CD4-positive, alpha-beta T cell (primary cell): ENCODE data around the gene RUNX3. TPM values are rescaled to one million over a fixed set of nuclear protein-coding genes. Genes with fewer than 3 reads are reported as not detected.

ENCODE experiments used
- ATAC-seq: fragments of 200-7000 bp; cut with Tn5 transposase; one replicate; pipeline ENCODE4 v1.10.0; 2022; ENCODE audit warnings: mild to moderate bottlenecking; ENCODE audit not compliant: poor library complexity
- CTCF ChIA-PET: fragments of 350-600 bp; sonication (Branson Sonifier 250); formaldehyde crosslinking; loops from one replicate; lab custom pipeline; 2021; ENCODE audit warnings: antibody characterized with exemption, inconsistent platforms; lab: Charles Lee
- POLR2A ChIA-PET: fragments of 350-600 bp; sonication (Branson Sonifier 250); formaldehyde crosslinking; loops from one replicate; lab custom pipeline; 2021; ENCODE audit warnings: antibody characterized with exemption, inconsistent platforms; lab: Charles Lee
- DNase-seq, 14 experiments: peaks; one replicate each; pipeline ENCODE4 v3.0.0-alpha.2; 2013 to 2020; ENCODE audit warnings: mixed read lengths in 2 of 14
- H3K27ac ChIP-seq, 2 donors: one replicate each; pipeline versions ENCODE4 v1.5.1 to v1.7.0; 2013; ENCODE audit warnings: low read length in 2 of 2, low read depth in 1 of 2, mild to moderate bottlenecking in 1 of 2
- H3K27me3 ChIP-seq, 2 experiments: 1 replicate in 1 of 2; 2 replicates in 1 of 2; pipeline versions ENCODE4 v1.6.1 to v1.7.0; 2013; ENCODE audit warnings: low read length in 2 of 2, control low read depth in 1 of 2, mild to moderate bottlenecking in 1 of 2, moderate library complexity in 1 of 2; ENCODE audit not compliant: insufficient read depth in 2 of 2, control insufficient read depth in 1 of 2
- H3K36me3 ChIP-seq: one replicate; pipeline ENCODE4 v1.6.1; 2013; ENCODE audit warnings: low read length, control low read depth; ENCODE audit not compliant: insufficient read depth
- H3K4me1 ChIP-seq: one replicate; pipeline ENCODE4 v1.6.1; 2013; ENCODE audit warnings: low read length, control low read depth; ENCODE audit not compliant: insufficient read depth
- H3K4me3 ChIP-seq: one replicate; pipeline ENCODE4 v1.5.1; 2013; ENCODE audit warnings: mild to moderate bottlenecking, low read length, moderate library complexity
- H3K9me3 ChIP-seq, 2 experiments: 1 replicate in 1 of 2; 2 replicates in 1 of 2; pipeline versions ENCODE4 v1.6.1 to v1.7.0; 2013; ENCODE audit warnings: low read length in 2 of 2, mild to moderate bottlenecking in 2 of 2, control low read depth in 1 of 2, moderate library complexity in 1 of 2; ENCODE audit not compliant: control insufficient read depth in 1 of 2, insufficient read depth in 1 of 2
- H3K27ac Mint-ChIP-seq: one replicate; pipeline ENCODE4 v1.8.0; 2020; ENCODE audit warnings: mixed read lengths
- H3K27me3 Mint-ChIP-seq: one replicate; pipeline ENCODE4 v1.8.0; 2021; ENCODE audit warnings: mixed read lengths
- H3K36me3 Mint-ChIP-seq: one replicate; pipeline ENCODE4 v1.8.0; 2021; ENCODE audit warnings: low read depth, mixed read lengths
- H3K4me1 Mint-ChIP-seq: one replicate; pipeline ENCODE4 v1.8.0; 2021; ENCODE audit warnings: low read depth, mixed read lengths
- H3K4me3 Mint-ChIP-seq: one replicate; pipeline ENCODE4 v1.8.0; 2020; ENCODE audit warnings: mild to moderate bottlenecking, mixed read lengths
- H3K9me3 Mint-ChIP-seq: one replicate; pipeline ENCODE4 v1.8.0; 2020; ENCODE audit warnings: mixed read lengths
- intact Hi-C, 2 experiments: fragments of 100-400 bp; cut with DNase I in 1 of 2; cut with micrococcal nuclease in 1 of 2; formaldehyde crosslinking; loops; one replicate each; pipeline versions ENCODE4 v1.15.1 to v1.9.0; 2023 to 2025; cut with DNase I, micrococcal nuclease
- total RNA-seq, 174 experiments: library from RNA in 2 of 174; stranded (reverse) in 2 of 174; gene quantifications; one replicate each; pipeline ENCODE4 v1.2.3 and lab custom pipeline; 2021 to 2026
- TF ChIP-seq, protein P1 (sequence below): fragments of 200-600 bp; IDR thresholded peaks from one replicate; pipeline ENCODE4 v1.8.0; 2022; ENCODE audit warnings: antibody characterized with exemption, mild to moderate bottlenecking

Gene RUNX3
- total RNA-seq, 2 experiments from 2014 or later: 202 to 209 TPM

DNA sequence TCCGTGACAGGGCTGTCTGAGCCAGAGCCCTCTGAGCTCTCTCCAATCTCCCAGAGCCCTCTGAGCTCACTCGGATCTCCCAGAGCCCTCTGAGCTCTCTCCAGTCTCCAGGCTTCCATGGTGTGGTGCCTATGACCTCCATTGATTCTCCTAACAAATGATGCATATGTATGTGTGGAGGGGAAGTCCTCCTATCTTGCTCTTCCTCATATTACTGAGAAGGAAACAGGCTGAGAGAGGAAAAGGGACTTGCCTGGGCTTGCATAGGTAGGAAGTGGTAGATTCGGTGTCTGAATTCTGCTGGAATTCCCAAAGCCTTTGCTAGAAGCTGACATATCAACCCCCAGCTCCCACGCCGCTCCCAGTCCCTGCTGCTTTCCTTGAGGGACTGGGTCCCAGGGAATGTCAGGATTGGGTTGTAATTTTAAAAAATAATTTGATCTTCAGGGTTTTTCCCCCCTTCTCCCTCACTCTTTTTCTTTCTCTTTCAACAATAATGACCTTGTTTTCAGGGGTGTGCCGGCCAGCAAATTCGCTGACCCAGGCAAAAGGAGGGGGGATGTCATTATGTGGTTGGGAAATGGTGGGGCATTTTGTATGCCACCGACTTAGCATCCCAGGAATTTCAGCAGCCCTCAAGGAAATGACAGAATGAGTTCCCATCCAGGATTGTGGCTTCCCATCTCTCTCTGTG, 42.3 kb upstream of the RUNX3 start:
- ChIA-PET CTCF (interaction anchor here (0.9 to 1.5 kb wide), 3 partner anchors 19 to 60 kb away, joined by 3 to 7 read pairs (median 3); no protein-coding TSS in a partner anchor), POLR2A (interaction anchor here (0.6 to 1.6 kb wide), 8 partner anchors 10 to 50 kb away, joined by 3 to 8 read pairs (median 3); partner anchors contain the start of gene RUNX3)
- H3K4me1 ChIP-seq: peaks cover 45% of the 10 kb centered on the region
- H3K4me3 ChIP-seq: no peak overlapping the region
- H3K27ac Mint-ChIP-seq: no peak overlapping the region
- no peak for DNase-seq
- H3K9me3 ChIP-seq: peaks cover 6 to 26% of the 10 kb centered on the region in 2 experiments
- no peak for ATAC-seq
- H3K36me3 Mint-ChIP-seq: no peaks in the 10 kb centered on the region
- H3K4me1 Mint-ChIP-seq: peaks cover 54% of the 10 kb centered on the region
- no peaks in the 10 kb centered on the region for H3K27me3 ChIP-seq
- H3K4me3 Mint-ChIP-seq: no peak overlapping the region
- H3K9me3 Mint-ChIP-seq: peaks cover 4% of the 10 kb centered on the region
- intact Hi-C loops: no loop called here
- TF ChIP-seq, protein P1, sequence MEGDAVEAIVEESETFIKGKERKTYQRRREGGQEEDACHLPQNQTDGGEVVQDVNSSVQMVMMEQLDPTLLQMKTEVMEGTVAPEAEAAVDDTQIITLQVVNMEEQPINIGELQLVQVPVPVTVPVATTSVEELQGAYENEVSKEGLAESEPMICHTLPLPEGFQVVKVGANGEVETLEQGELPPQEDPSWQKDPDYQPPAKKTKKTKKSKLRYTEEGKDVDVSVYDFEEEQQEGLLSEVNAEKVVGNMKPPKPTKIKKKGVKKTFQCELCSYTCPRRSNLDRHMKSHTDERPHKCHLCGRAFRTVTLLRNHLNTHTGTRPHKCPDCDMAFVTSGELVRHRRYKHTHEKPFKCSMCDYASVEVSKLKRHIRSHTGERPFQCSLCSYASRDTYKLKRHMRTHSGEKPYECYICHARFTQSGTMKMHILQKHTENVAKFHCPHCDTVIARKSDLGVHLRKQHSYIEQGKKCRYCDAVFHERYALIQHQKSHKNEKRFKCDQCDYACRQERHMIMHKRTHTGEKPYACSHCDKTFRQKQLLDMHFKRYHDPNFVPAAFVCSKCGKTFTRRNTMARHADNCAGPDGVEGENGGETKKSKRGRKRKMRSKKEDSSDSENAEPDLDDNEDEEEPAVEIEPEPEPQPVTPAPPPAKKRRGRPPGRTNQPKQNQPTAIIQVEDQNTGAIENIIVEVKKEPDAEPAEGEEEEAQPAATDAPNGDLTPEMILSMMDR: no peak
- no peak overlapping the region for H3K27ac ChIP-seq
- no peaks in the 10 kb centered on the region for H3K27me3 Mint-ChIP-seq
- no peaks in the 10 kb centered on the region for H3K36me3 ChIP-seq

DNA sequence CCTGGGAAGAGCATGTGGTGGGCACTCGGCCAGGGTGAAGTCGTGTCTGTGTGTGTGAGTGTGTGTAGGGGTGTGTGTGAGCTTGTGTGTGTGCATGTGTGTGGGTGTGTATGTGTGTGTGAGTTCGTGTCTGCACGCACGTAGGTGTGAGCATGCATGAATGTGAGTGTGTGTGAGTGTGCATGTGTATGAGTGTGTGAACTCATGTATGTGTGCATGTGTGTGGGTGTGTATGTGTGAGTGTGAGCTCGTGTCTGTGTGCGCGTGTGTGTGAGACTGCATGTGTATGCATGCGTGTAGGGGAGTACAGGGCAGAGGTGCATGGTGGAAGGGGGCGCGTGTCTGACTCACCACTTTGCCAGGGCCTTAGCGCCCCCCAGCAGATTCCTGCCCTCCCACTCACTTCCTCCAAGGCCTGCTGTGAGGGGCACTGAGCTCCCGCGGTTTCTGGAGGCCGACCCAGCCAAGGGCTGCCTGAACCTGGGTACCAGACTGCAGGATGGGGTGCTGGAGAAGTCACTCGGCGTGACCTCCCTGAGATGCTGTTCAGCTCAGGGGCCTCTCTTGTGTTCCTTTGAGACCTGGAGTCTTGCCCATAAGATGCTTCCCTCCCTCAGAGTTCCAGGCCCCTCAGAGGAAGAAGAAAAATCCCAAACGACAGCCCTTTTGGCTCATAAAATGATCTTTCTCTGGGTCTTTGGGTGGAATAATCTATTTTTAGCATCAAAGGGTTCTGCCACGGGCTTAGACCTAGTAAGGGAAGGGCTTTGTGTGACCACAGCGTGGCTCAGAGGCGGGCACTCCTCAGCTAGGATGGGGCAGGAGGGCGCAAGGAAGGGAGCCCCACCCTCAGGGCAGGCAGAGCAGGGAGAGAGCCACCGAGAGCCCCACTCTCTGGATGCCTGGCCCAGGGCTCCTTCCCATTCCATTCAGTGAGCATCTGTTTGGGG, 41.1 kb upstream of the RUNX3 start:
- peak; percentile 47 for ATAC-seq
- CTCF ChIA-PET: interaction anchor here (0.9 to 1.5 kb wide), 3 partner anchors 20 to 62 kb away, joined by 3 to 7 read pairs (median 3); no protein-coding TSS in a partner anchor

DNA sequence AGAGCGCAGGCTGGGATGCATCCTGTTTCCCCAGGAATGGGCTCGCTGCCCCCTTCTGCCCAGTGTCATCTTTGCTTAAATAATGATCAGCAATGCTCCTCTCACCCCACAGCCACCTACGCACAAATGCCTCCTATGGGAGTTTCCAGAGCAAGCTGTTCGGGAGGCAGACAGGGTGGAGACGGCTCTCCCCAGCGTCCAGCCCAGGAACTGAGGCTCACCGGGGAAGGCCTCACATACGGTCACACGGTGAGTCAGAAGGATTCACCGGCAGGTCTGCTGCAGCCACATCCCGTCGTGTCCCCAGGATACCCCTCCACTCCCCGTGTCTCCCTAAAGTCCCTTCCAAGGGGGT, 40.3 kb upstream of the RUNX3 start:
- TF ChIP-seq, protein P1: no peak
- ChIA-PET CTCF (no interaction called here), POLR2A (interaction anchor here (1.4 kb wide), 1 partner anchor 52 kb away, joined by 8 read pairs; no protein-coding TSS in a partner anchor)
- Mint-ChIP-seq H3K36me3 (no peaks in the 10 kb centered on the region), H3K27me3 (no peaks in the 10 kb centered on the region), H3K9me3 (no peaks in the 10 kb centered on the region), H3K4me3 (no peak overlapping the region), H3K4me1 (peaks cover 61% of the 10 kb centered on the region), H3K27ac (no peak overlapping the region)
- Histone ChIP-seq H3K4me1 (peaks cover 55% of the 10 kb centered on the region), H3K9me3 (peaks cover 6 to 13% of the 10 kb centered on the region in 2 experiments), H3K36me3 (no peaks in the 10 kb centered on the region), H3K27me3 (no peaks in the 10 kb centered on the region), H3K27ac (no peak overlapping the region), H3K4me3 (no peak overlapping the region)
- intact Hi-C loops: loop anchor here in 1 of 2 experiments (1.0 kb wide), 1 partner anchor 26 kb away; no protein-coding TSS in a partner anchor
- DNase-seq (no peak), ATAC-seq (no peak)

More for the DNA sequence above, 41.1 kb upstream of the RUNX3 start:
- Mint-ChIP-seq H3K4me1 (peaks cover 53% of the 10 kb centered on the region), H3K9me3 (no peaks in the 10 kb centered on the region), H3K27ac (peak overlapping the region; percentile 42), H3K36me3 (no peaks in the 10 kb centered on the region), H3K4me3 (peak overlapping the region; percentile 27), H3K27me3 (no peaks in the 10 kb centered on the region)
- DNase-seq: no peak
- peaks cover 47% of the 10 kb centered on the region for H3K4me1 ChIP-seq
- intact Hi-C loops: loop anchor here in 1 of 2 experiments (1.0 kb wide), 1 partner anchor 25 kb away; no protein-coding TSS in a partner anchor
- TF ChIP-seq, protein P1: no peak
- peaks cover 6 to 18% of the 10 kb centered on the region in 2 experiments for H3K9me3 ChIP-seq
- H3K27me3 ChIP-seq: no peaks in the 10 kb centered on the region
- H3K4me3 ChIP-seq: no peak overlapping the region
- no peak overlapping the region for H3K27ac ChIP-seq
- H3K36me3 ChIP-seq: no peaks in the 10 kb centered on the region
- POLR2A ChIA-PET: interaction anchor here (0.6 to 1.6 kb wide), 6 partner anchors 11 to 46 kb away, joined by 3 to 8 read pairs (median 4); partner anchors contain the start of gene RUNX3
